ENCODE results near the gene TEK. TPM values are rescaled to one million over a fixed set of nuclear protein-coding genes. Genes with fewer than 3 reads are reported as not detected.

TEK gene
- total RNA-seq, 2 donors from 2014 or later: 1.6 to 6.3 TPM

DNA sequence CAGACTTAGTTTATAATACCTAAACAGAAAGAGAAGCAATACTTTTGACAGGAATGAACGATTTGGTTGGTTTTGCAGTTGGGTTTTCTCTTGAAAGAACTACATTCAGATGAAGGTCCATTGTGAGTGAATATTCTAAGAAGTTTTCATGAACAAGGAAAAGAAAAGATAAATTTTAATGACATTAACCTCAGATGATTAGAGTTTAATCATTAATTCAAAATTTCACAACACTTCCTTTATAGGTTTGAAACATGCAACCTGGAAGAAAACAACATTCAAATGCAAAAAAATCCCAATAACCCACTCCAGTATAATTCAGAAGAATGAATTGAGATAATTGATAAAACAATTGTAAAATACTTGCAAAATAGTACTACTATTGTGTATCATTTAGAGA lies 164.2 kb downstream of the TEK start:
- H3K27me3 ChIP-seq: no peaks in the 10 kb centered on the region
- H3K27ac ChIP-seq: no peak overlapping the region
- no peak for DNase-seq
- H3K36me3 ChIP-seq: no peaks in the 10 kb centered on the region
- no peaks in the 10 kb centered on the region for H3K9me3 ChIP-seq
- no peak overlapping the region for H3K4me3 ChIP-seq
- intact Hi-C loops (cut with DNase I): no loop called here
- TF ChIP-seq, protein P1, sequence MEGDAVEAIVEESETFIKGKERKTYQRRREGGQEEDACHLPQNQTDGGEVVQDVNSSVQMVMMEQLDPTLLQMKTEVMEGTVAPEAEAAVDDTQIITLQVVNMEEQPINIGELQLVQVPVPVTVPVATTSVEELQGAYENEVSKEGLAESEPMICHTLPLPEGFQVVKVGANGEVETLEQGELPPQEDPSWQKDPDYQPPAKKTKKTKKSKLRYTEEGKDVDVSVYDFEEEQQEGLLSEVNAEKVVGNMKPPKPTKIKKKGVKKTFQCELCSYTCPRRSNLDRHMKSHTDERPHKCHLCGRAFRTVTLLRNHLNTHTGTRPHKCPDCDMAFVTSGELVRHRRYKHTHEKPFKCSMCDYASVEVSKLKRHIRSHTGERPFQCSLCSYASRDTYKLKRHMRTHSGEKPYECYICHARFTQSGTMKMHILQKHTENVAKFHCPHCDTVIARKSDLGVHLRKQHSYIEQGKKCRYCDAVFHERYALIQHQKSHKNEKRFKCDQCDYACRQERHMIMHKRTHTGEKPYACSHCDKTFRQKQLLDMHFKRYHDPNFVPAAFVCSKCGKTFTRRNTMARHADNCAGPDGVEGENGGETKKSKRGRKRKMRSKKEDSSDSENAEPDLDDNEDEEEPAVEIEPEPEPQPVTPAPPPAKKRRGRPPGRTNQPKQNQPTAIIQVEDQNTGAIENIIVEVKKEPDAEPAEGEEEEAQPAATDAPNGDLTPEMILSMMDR (IDR thresholded peaks at IDR 0.05): no peak
- no peak overlapping the region for H3K9ac ChIP-seq (ENCODE audit: low read depth in 2 of 2, low read length in 2 of 2)
- H3K4me1 ChIP-seq: no peaks in the 10 kb centered on the region

DNA sequence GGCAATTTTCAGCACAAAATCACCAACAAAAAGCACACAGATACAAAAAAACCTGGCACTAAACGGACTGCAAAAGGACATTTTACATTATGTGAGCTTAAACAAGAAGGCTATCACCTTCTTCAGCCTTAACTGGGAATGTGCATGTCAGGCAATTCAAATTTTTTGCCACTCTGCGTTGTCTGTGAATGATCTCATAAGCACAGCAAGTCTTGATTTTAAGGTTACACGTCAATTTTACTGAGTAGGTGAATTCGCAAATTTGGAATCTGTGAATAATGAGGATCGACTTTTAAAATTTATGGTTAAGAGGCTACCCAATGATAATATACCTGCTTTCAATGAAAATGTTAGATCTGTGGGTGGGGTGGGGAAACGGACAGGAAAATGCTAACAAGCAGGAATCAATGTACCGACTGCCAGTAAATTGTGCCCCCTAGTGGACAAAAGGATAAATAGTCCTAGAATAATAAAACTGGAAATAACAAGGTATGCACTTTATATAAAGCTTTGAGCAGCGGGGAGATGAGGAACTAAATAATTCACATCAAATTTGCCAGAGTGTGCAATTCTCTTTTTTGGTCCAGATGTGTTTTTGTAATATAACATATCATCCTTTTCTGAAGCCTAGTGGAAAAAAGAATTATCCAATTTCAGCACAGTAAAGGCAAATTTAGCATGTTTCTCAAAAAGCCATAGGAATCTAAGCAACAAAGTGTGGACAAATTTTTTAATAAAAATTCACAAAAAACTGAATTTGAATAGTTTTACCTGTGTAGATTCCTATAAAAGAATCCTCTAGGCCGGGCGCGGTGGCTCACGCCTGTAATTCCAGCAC lies 167.4 kb downstream of the TEK start:
- intact Hi-C loops (cut with DNase I): loop anchor here (5.0 kb wide), 1 partner anchor 239 kb away; no protein-coding TSS in a partner anchor
- DNase-seq: peak; percentile 26
- Histone ChIP-seq H3K4me3 (no peak overlapping the region), H3K4me1 (no peaks in the 10 kb centered on the region), H3K36me3 (no peaks in the 10 kb centered on the region), H3K27ac (no peak overlapping the region), H3K9ac (ENCODE audit: low read depth in 2 of 2, low read length in 2 of 2) (no peak overlapping the region), H3K9me3 (no peaks in the 10 kb centered on the region), H3K27me3 (no peaks in the 10 kb centered on the region)
- TF ChIP-seq, protein P1 (IDR thresholded peaks at IDR 0.05): peak; percentile 77

DNA sequence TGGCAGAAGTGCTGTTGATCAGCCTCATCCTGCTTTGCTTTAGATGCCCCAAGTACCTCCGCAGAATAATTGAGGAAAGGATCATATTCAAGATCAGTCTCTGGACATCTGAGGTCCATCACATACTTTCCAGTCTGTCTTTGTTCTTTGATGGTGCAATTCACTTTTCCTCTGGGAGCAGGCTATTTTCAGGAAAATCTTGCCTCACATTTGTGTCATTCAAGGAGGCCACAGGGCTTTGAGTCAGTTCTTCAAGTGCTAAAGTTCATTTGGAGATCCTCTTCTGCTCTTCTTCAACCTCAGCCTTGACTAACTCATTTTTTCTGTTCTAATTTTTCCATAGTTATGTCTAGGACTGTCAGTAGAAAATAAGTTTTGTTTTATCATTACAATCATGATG lies 169.3 kb downstream of the TEK start:
- no peaks in the 10 kb centered on the region for H3K27me3 ChIP-seq
- intact Hi-C loops (cut with DNase I): loop anchor here (5.0 kb wide), 1 partner anchor 241 kb away; no protein-coding TSS in a partner anchor

DNA sequence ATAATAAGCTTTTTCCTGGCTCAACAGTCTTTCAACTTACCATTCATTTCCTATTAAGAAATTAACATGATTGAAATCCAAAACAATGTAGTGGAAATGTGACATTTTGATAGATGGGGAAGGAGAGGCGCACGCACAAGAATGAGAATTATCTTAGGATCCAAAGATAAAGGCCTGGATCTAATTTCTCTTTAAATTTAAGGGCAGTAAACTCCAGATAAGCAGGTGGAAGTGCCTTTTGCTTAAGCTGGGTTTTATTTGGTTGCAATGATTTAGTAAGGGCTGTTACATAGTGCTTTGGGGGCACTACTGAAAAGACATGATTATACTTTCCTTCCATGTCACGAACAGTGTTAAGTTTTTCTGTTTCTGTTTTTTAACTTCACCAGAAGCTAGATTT lies 170.6 kb downstream of the TEK start:
- no peak overlapping the region for H3K27ac ChIP-seq
- intact Hi-C loops (cut with DNase I): loop anchor here (5.0 kb wide), 1 partner anchor 242 kb away; no protein-coding TSS in a partner anchor
- H3K27me3 ChIP-seq: no peaks in the 10 kb centered on the region
- no peaks in the 10 kb centered on the region for H3K4me1 ChIP-seq
- no peaks in the 10 kb centered on the region for H3K9me3 ChIP-seq
- TF ChIP-seq, protein P1 (IDR thresholded peaks at IDR 0.05): no peak
- H3K36me3 ChIP-seq: no peaks in the 10 kb centered on the region
- H3K9ac ChIP-seq (ENCODE audit: low read depth in 2 of 2, low read length in 2 of 2): no peak overlapping the region
- H3K4me3 ChIP-seq: no peak overlapping the region
- DNase-seq: no peak

More for the DNA sequence above, 169.3 kb downstream of the TEK start:
- Histone ChIP-seq H3K27ac (no peak overlapping the region), H3K4me3 (no peak overlapping the region), H3K4me1 (no peaks in the 10 kb centered on the region), H3K9me3 (no peaks in the 10 kb centered on the region), H3K9ac (ENCODE audit: low read depth in 2 of 2, low read length in 2 of 2) (no peak overlapping the region), H3K36me3 (no peaks in the 10 kb centered on the region)
- DNase-seq: no peak
- TF ChIP-seq, protein P1 (IDR thresholded peaks at IDR 0.05): no peak

Other genes with a start within 250 kb of the TEK start
- gene CAAP1, start 216.4 kb upstream of the TEK start, total RNA-seq: 10 to 100 TPM; 28.8 to 38.0 TPM
- 10 to 100 TPM; 24.4 to 32.4 TPM for gene PLAA, start 162.0 kb upstream of the TEK start, total RNA-seq
- gene IFT74, start 152.8 kb upstream of the TEK start, total RNA-seq: 10 to 100 TPM; 12.3 to 14.8 TPM
- gene LRRC19, start 103.6 kb upstream of the TEK start, total RNA-seq: 100 to 1,000 TPM in 1 of 2 donors, 10 to 100 TPM in 1; 48.9 to 130 TPM
- gene EQTN, start 187.9 kb downstream of the TEK start, total RNA-seq: 1 to 10 TPM; 1.0 to 1.1 TPM

Data from colonic mucosa (tissue), 4 donors.